ENCODE results near the gene MAMDC2.

DNA sequence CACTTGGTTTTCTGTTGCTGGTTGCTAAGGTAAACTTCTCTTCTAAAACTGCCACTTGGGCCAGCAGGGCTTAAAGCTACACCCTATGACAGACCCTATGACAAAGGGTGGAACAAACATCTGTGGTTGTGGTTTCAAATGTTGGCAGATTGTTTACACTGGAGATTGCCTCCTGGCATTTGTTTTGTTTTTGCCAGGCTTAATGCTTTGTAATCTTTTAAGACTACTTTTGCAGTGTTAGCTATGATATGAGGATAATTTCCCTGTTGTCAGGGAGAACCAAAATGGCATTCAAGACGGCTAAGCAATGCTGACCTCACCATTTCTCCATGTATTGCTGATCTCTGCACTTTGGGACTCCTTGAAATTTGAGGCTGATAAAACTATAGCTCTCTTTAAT is 50.3 kb downstream of the MAMDC2 start:
- TF ChIP-seq POLR2A (IDR thresholded peaks at IDR 0.05; ENCODE audit: extremely low read depth, insufficient read length) (no peak), CTCF (IDR thresholded peaks at IDR 0.05; ENCODE audit: low read depth, low read length) (no peak), MYC (IDR thresholded peaks at IDR 0.05; ENCODE audit: low read depth, low read length) (no peak)

All from NB4 (cell line).